Thyroid gland (tissue), 4 donors: ENCODE results near the gene KDELR1. TPM values are rescaled to one million over a fixed set of nuclear protein-coding genes. Genes with fewer than 3 reads are reported as not detected.

Source experiments
- DNase-seq, 2 donors: peaks; one replicate each; pipeline ENCODE4 v3.0.0-alpha.2; 2019
- H3K27ac ChIP-seq, 3 donors: fragments of 200-600 bp; sonication (generic); 1 replicate in 2 of 3; 2 replicates in 1 of 3; pipeline ENCODE4 v1.5.1; 2016 to 2019; ENCODE audit warnings: mild to moderate bottlenecking in 1 of 3, moderate library complexity in 1 of 3
- H3K27me3 ChIP-seq: fragments of 200-600 bp; sonication (generic); one replicate; pipeline ENCODE4 v1.5.1; 2019
- H3K36me3 ChIP-seq, 2 donors: fragments of 200-600 bp; sonication (generic); one replicate each; pipeline ENCODE4 v1.5.1; 2016 to 2019
- H3K4me1 ChIP-seq, 2 donors: fragments of 200-600 bp; sonication (generic); one replicate each; pipeline ENCODE4 v1.5.1; 2017 to 2019
- H3K4me3 ChIP-seq, 3 donors: fragments of 200-600 bp; sonication (generic); replicated peaks in 1 of 3; 1 replicate in 2 of 3; 2 replicates in 1 of 3; pipeline ENCODE4 v1.5.1; 2016; ENCODE audit warnings: mild to moderate bottlenecking in 1 of 3
- H3K9me3 ChIP-seq: fragments of 200-600 bp; sonication (generic); one replicate; pipeline ENCODE4 v1.5.1; 2017
- CTCF ChIP-seq, 6 experiments: fragments of 200-600 bp in 3 of 6; fragments of 450-650 bp in 3 of 6; sonication (generic) in 3 of 6; IDR thresholded peaks; one replicate each; pipeline ENCODE4 v1.5.1; 2016 to 2019; ENCODE audit warnings: antibody characterized with exemption in 6 of 6, mild to moderate bottlenecking in 2 of 6, inconsistent platforms in 1 of 6, moderate library complexity in 1 of 6
- POLR2A ChIP-seq, 2 donors: fragments of 450-650 bp; IDR thresholded peaks; one replicate each; pipeline ENCODE4 v1.6.1; 2017; ENCODE audit warnings: antibody characterized with exemption in 2 of 2, mild to moderate bottlenecking in 2 of 2, moderate library complexity in 1 of 2
- WGBS, 2 donors: methylation state at CpG; one replicate each; pipeline ENCODE4 v1.1.5; 2017; 5-methylcytosine and 5-hydroxymethylcytosine counted together
- intact Hi-C: fragments of 100-400 bp; cut with DNase I; formaldehyde crosslinking; loops from one replicate; pipeline ENCODE4 v1.15.1; 2023
- total RNA-seq, 4 donors: library from RNA; depleted of rRNA; stranded (reverse); fragments of >200 nt; gene quantifications; one replicate each; pipeline ENCODE4 v1.2.3, GENCODE V29; 2016

KDELR1 gene
- total RNA-seq, 4 donors from 2014 or later: 121 to 160 (median 141) TPM

DNA sequence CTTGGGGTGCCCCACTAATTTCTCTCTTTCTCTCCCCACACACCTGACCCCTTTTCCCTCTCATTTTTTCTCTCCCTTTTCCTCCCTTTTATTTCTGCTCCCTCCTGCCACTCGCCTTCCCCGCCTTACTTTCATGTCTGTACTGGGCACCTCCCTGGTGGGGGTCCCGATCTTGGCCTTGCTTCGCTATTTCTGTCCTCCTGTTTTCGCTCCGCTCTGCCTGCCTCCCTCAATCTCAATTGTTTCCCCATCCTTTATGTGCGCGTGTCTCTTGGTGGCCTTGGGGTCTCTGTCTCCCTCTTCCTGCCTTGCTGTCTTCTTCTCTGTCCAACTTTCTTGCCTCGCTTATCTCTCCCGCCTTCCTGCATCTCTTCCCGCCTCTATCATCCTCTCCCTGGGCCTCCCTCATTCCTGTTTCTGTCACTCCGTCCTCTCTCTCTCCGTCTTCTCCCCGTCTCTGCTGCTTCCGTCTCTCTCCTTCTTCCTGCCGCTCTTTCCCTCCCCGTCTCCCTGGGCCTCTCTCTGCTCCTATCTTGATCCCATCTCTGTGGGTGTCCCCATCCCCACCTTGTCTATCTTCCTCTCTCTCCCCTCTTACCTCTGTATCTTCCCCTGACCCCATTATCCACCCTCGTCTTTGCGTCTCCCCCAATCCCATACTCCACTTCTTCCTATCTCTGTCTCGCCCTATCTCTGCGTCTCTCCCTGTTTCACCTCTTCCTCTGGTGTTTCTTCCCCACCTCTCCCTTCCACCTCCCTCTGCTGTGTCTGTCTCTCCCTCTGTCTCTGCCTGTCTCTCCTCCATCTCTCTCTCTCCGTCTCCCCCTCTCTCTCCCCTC, 6.1 kb upstream of the KDELR1 start:
- no peak for TF ChIP-seq CTCF (IDR thresholded peaks at IDR 0.05)
- TF ChIP-seq POLR2A (IDR thresholded peaks at IDR 0.05): no peak
- WGBS, 2 donors: 46 to 47% methylated on average over 22 of the region's 22 CpGs
- Histone ChIP-seq H3K27me3 (peaks cover 32% of the 10 kb centered on the region), H3K36me3 (no peaks in the 10 kb centered on the region), H3K9me3 (no peaks in the 10 kb centered on the region), H3K4me3 (peak overlapping the region in 1 of 3 donors; percentile 27), H3K4me1 (peaks cover 6 to 14% of the 10 kb centered on the region in 2 donors), H3K27ac (no peak overlapping the region)
- intact Hi-C loops: loop anchor here (10.0 kb wide), 1 partner anchor 47 kb away; the partner anchor contains the start of gene GRWD1
- DNase-seq: no peak

DNA sequence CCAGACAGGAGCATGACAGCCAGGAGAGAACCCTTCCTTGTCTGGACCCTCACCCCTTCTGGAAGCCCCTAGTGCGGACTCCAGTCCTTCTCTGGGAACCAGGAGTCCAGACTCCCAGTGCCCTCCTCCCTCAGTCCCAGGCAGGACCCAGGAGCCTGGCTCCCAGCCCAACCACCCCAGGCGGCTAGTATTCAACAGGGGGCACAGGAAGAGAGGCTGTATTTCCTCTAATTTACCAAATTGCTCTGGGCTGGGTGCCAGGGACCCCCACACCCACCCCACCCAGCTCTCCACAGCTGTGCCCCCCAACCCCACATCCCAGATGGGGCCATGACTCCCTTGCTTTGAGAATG, 5.4 kb upstream of the KDELR1 start:
- H3K27me3 ChIP-seq: peaks cover 32% of the 10 kb centered on the region
- H3K4me1 ChIP-seq: peaks cover 6 to 15% of the 10 kb centered on the region in 2 donors
- no peak overlapping the region for H3K27ac ChIP-seq
- H3K36me3 ChIP-seq: no peaks in the 10 kb centered on the region
- no peak for DNase-seq
- H3K4me3 ChIP-seq: no peak overlapping the region
- intact Hi-C loops: loop anchor here (10.0 kb wide), 1 partner anchor 48 kb away; the partner anchor contains the start of gene GRWD1
- H3K9me3 ChIP-seq: no peaks in the 10 kb centered on the region
- TF ChIP-seq POLR2A (IDR thresholded peaks at IDR 0.05): no peak
- no peak for TF ChIP-seq CTCF (IDR thresholded peaks at IDR 0.05)
- 45 to 52% methylated on average over 2 of the region's 2 CpGs for WGBS, 2 donors

GRCh38 chr19:48396016-48396823, 4.9 kb upstream of the KDELR1 start:
- H3K4me3 ChIP-seq: no peak overlapping the region
- intact Hi-C loops: loop anchor here (10.0 kb wide), 1 partner anchor 49 kb away; the partner anchor contains the start of gene GRWD1
- H3K9me3 ChIP-seq: no peaks in the 10 kb centered on the region
- H3K27ac ChIP-seq: no peak overlapping the region
- no peak for TF ChIP-seq POLR2A (IDR thresholded peaks at IDR 0.05)
- no peak for TF ChIP-seq CTCF (IDR thresholded peaks at IDR 0.05)
- no peaks in the 10 kb centered on the region for H3K36me3 ChIP-seq
- H3K27me3 ChIP-seq: peaks cover 32% of the 10 kb centered on the region
- WGBS, 2 donors: 45% methylated on average over 24 of the region's 24 CpGs
- DNase-seq: no peak
- peaks cover 6 to 18% of the 10 kb centered on the region in 2 donors for H3K4me1 ChIP-seq

DNA sequence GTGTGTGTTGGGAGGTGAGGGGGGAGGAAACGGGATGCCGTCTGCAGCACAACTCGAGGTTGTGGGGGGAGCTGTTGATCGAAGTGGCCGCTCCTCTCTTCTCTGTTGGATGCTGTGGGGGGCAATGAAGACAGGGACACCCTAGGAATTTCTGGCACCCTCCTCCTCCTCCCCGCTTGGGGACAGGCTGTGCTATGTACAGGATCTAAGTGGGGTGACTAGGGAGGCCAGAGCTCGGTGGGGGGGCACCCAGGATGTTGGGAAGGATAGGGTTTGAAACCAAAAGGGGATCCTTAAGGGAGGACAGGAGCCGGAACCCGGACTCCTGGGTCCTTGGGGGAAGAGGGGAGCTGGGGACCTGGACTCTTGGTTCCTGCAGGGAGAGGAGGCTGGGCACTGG, 4.1 kb upstream of the KDELR1 start:
- intact Hi-C loops: loop anchor here (10.0 kb wide), 1 partner anchor 49 kb away; the partner anchor contains the start of gene GRWD1
- Histone ChIP-seq H3K9me3 (no peaks in the 10 kb centered on the region), H3K36me3 (no peaks in the 10 kb centered on the region), H3K27me3 (peaks cover 32% of the 10 kb centered on the region), H3K4me1 (peaks cover 6 to 18% of the 10 kb centered on the region in 2 donors), H3K4me3 (no peak overlapping the region), H3K27ac (no peak overlapping the region)
- no peak for DNase-seq
- WGBS, 2 donors: 21 to 39% methylated on average over 9 of the region's 9 CpGs
- TF ChIP-seq POLR2A (IDR thresholded peaks at IDR 0.05) (no peak), CTCF (IDR thresholded peaks at IDR 0.05) (no peak)
